GM23338 (cell line): ENCODE measurements around the gene SAMD11. TPM values are rescaled to one million over a fixed set of nuclear protein-coding genes. Genes with fewer than 3 reads are reported as not detected.
A peak's percentile ranks its signal among the peaks of the same experiment; 100 is the strongest.

Source experiments
- ATAC-seq: fragments of 200-7000 bp; cut with Tn5 transposase; 3 replicates; pipeline ENCODE4 v1.9.1; 2020
- DNase-seq: peaks from one replicate; pipeline ENCODE4 v3.0.0-alpha.2; 2015; ENCODE audit warnings: low spot score
- H2AFZ ChIP-seq: fragments of 200-600 bp; sonication (generic); 2 replicates; pipeline ENCODE4 v1.8.0; 2016; ENCODE audit warnings: antibody characterized with exemption, mild to moderate bottlenecking, moderate library complexity
- H3F3A ChIP-seq: fragments of 200-600 bp; sonication (generic); replicated peaks from 2 replicates; pipeline ENCODE4 v1.8.0; 2017; ENCODE audit warnings: antibody characterized with exemption, mixed run types, low read depth
- H3K27ac ChIP-seq: fragments of 200-600 bp; sonication (generic); 2 replicates; pipeline ENCODE4 v1.6.1; 2016; ENCODE audit warnings: low read depth
- H3K27me3 ChIP-seq: fragments of 200-600 bp; sonication (generic); 2 replicates; pipeline ENCODE4 v1.8.0; 2016; ENCODE audit warnings: mild to moderate bottlenecking, mixed run types, moderate library complexity; ENCODE audit not compliant: insufficient read depth
- H3K36me3 ChIP-seq: fragments of 200-600 bp; sonication (generic); 2 replicates; pipeline ENCODE4 v1.8.0; 2016; ENCODE audit warnings: mild to moderate bottlenecking; ENCODE audit not compliant: insufficient read depth
- H3K4me1 ChIP-seq: fragments of 200-600 bp; sonication (generic); 2 replicates; pipeline ENCODE4 v1.8.0; 2016; ENCODE audit warnings: mild to moderate bottlenecking, moderate library complexity; ENCODE audit not compliant: insufficient read depth
- H3K4me2 ChIP-seq: fragments of 200-600 bp; sonication (generic); 2 replicates; pipeline ENCODE4 v1.7.1; 2017; ENCODE audit warnings: mixed run types
- H3K4me3 ChIP-seq: fragments of 200-600 bp; sonication (generic); 2 replicates; pipeline ENCODE4 v1.6.1; 2016; ENCODE audit warnings: mixed run types
- H3K79me2 ChIP-seq: fragments of 200-600 bp; sonication (generic); replicated peaks from 2 replicates; pipeline ENCODE4 v1.8.0; 2017; ENCODE audit warnings: mild to moderate bottlenecking; ENCODE audit not compliant: insufficient read depth
- H3K9me2 ChIP-seq: fragments of 200-600 bp; sonication (generic); 2 replicates; pipeline ENCODE4 v1.8.0; 2017; ENCODE audit not compliant: insufficient read depth
- H4K20me1 ChIP-seq: fragments of 200-600 bp; sonication (generic); replicated peaks from 2 replicates; pipeline ENCODE4 v1.8.0; 2017; ENCODE audit warnings: mild to moderate bottlenecking; ENCODE audit not compliant: insufficient read depth
- H3K27ac Mint-ChIP-seq: 2 replicates; pipeline ENCODE4 v1.8.0; 2020; ENCODE audit warnings: inconsistent platforms, mild to moderate bottlenecking, moderate library complexity, mixed read lengths
- H3K27me3 Mint-ChIP-seq: 3 replicates; pipeline ENCODE4 v1.8.0; 2022; ENCODE audit warnings: low read depth, mild to moderate bottlenecking, moderate library complexity, mixed read lengths, inconsistent platforms; ENCODE audit not compliant: insufficient read depth, poor library complexity
- H3K36me3 Mint-ChIP-seq: 3 replicates; pipeline ENCODE4 v1.8.0; 2021; ENCODE audit warnings: low read depth, mild to moderate bottlenecking, inconsistent platforms, moderate library complexity, mixed read lengths
- H3K4me1 Mint-ChIP-seq: 3 replicates; pipeline ENCODE4 v1.8.0; 2020; ENCODE audit warnings: mild to moderate bottlenecking, inconsistent platforms, mixed read lengths
- H3K4me3 Mint-ChIP-seq: 3 replicates; pipeline ENCODE4 v1.8.0; 2021; ENCODE audit warnings: moderate library complexity, mild to moderate bottlenecking, inconsistent platforms, mixed read lengths
- H3K9me3 Mint-ChIP-seq: 3 replicates; pipeline ENCODE4 v1.8.0; 2020; ENCODE audit warnings: moderate library complexity, mild to moderate bottlenecking, inconsistent platforms, mixed read lengths
- JUNB ChIP-seq: IDR thresholded peaks from one replicate; pipeline ENCODE4 v1.6.1; 2016; ENCODE audit warnings: antibody characterized with exemption; ENCODE audit not compliant: unreplicated experiment
- NANOG ChIP-seq: IDR thresholded peaks from 2 replicates; pipeline ENCODE4 v1.6.1; 2016; ENCODE audit warnings: antibody characterized with exemption, borderline replicate concordance
- POLR2AphosphoS5 ChIP-seq: IDR thresholded peaks from 2 replicates; pipeline ENCODE4 v1.6.1; 2016; ENCODE audit warnings: antibody characterized with exemption, low read depth
- STAT1 ChIP-seq: IDR thresholded peaks from one replicate; pipeline ENCODE4 v1.6.1; 2016; ENCODE audit warnings: antibody characterized with exemption; ENCODE audit not compliant: unreplicated experiment
- polyA plus RNA-seq: library from polyadenylated mRNA; unstranded; fragments of >200 nt; fragmentation: Nextera tagmentation; extraction: Ambion mirVana; gene quantifications from 2 replicates; pipeline ENCODE4 v1.2.1, GENCODE V29; 2016
- total RNA-seq: library from RNA; depleted of rRNA; stranded (reverse); fragments of >200 nt; shearing (Covaris generic); gene quantifications from 2 replicates; pipeline ENCODE4 v1.2.3, GENCODE V29; 2014
- TF ChIP-seq, protein P1 (sequence below), 2 experiments: fragments of 200-600 bp in 1 of 2; sonication (generic) in 1 of 2; conservative IDR thresholded peaks; 2 replicates each; pipeline versions ENCODE4 v1.5.1 to v1.6.1; 2016 to 2017; ENCODE audit warnings: antibody characterized with exemption in 2 of 2, low read depth in 2 of 2, mild to moderate bottlenecking in 2 of 2, moderate library complexity in 1 of 2

Gene SAMD11
- total and polyA plus RNA-seq, 2 experiments from 2014 or later: 0.14 to 0.40 TPM

DNA sequence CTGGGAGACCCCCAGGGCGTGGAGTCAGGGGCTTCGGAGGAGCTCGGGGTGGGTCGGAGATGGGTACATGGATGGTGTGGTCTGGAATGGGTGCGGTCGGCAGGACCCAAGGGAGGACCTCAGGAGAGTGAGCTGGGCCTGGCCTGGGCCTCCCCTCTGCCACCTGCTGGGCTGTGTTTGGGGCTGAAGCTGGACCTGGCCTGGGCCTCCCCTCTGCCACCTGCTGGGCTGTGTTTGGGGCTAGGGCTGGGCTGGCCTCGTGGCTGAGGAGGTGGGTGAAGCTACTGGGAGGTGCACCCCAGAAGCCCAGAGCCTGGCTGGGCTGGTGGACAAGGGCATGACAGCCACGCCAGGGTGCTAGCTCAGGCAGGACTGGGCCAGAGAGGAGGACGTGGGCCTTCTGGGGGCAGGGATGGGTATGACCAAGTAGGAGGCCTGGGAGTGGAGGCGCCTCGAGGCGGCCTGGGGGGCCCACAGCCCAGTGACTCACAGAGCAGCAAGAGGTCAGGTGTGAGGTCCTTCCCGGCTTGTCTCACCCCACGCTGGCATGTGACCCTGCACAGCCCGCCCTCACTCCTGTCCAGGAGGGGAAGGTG lies 14.5 kb downstream of the SAMD11 start:
- ATAC-seq: no peak
- Histone ChIP-seq H3K4me3 (no peak overlapping the region), H3K36me3 (no peaks in the 10 kb centered on the region), H4K20me1 (no peaks in the 10 kb centered on the region), H3K4me2 (no peak overlapping the region), H3F3A (no peaks in the 10 kb centered on the region), H3K4me1 (peaks cover 3% of the 10 kb centered on the region; the same call in 1 of the 2 replicates), H2AFZ (no peak overlapping the region), H3K27me3 (peaks cover 89% of the 10 kb centered on the region), H3K27ac (no peak overlapping the region), H3K9me2 (no peaks in the 10 kb centered on the region), H3K79me2 (no peaks in the 10 kb centered on the region)
- no peak overlapping the region for H3K27ac Mint-ChIP-seq
- H3K9me3 Mint-ChIP-seq: no peaks in the 10 kb centered on the region; the same call in 2 of the 3 replicates
- no peak overlapping the region for H3K4me3 Mint-ChIP-seq
- H3K36me3 Mint-ChIP-seq: no peaks in the 10 kb centered on the region
- peaks cover 14% of the 10 kb centered on the region for H3K4me1 Mint-ChIP-seq
- H3K27me3 Mint-ChIP-seq: peaks cover 70% of the 10 kb centered on the region
- TF ChIP-seq, protein P1, sequence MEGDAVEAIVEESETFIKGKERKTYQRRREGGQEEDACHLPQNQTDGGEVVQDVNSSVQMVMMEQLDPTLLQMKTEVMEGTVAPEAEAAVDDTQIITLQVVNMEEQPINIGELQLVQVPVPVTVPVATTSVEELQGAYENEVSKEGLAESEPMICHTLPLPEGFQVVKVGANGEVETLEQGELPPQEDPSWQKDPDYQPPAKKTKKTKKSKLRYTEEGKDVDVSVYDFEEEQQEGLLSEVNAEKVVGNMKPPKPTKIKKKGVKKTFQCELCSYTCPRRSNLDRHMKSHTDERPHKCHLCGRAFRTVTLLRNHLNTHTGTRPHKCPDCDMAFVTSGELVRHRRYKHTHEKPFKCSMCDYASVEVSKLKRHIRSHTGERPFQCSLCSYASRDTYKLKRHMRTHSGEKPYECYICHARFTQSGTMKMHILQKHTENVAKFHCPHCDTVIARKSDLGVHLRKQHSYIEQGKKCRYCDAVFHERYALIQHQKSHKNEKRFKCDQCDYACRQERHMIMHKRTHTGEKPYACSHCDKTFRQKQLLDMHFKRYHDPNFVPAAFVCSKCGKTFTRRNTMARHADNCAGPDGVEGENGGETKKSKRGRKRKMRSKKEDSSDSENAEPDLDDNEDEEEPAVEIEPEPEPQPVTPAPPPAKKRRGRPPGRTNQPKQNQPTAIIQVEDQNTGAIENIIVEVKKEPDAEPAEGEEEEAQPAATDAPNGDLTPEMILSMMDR (conservative IDR thresholded peaks at IDR 0.05; ENCODE audit: low read depth in 2 of 2): peak in 1 of 2 experiments; percentile 29; a peak in 2 of 4 replicates
- TF ChIP-seq POLR2AphosphoS5 (no peak), JUNB (no peak)
- no peak for DNase-seq

DNA sequence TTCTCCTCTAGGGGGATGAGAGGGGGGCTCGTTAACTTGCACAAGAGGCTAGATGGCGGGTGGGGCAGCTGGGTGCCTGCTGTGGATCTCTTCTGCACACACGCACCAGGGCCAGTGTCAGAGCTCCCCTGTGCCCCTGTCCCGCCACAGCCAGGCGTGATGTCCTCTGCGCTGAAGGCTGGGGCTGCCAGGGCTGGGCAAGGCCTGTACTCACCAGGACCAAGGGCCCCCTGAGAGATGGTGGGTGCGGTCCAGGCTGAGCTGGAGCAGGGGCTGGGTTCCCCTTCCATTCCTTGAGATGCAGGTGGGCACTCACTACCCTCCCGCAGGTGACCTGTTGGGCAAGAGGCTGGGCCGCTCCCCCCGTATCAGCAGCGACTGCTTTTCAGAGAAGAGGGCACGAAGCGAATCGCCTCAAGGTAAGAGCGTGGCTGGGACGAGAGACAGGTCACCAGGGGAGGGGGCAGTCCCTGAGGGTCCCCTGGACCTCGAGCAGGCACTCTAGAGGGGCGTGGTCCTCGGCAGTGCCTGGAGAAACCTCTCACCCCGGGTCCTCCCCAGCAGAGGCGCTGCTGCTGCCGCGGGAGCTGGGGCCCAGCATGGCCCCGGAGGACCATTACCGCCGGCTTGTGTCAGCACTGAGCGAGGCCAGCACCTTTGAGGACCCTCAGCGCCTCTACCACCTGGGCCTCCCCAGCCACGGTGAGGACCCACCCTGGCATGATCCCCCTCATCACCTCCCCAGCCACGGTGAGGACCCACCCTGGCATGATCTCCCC lies 15.2 kb downstream of the SAMD11 start:
- DNase-seq: peak; percentile 71

More for the DNA sequence above, 15.2 kb downstream of the SAMD11 start:
- Histone ChIP-seq H3K36me3 (no peaks in the 10 kb centered on the region), H3K4me2 (peak overlapping the region; percentile 70; the same call in 1 of the 2 replicates), H3K4me3 (no peak overlapping the region), H3K79me2 (no peaks in the 10 kb centered on the region), H4K20me1 (no peaks in the 10 kb centered on the region), H3K4me1 (peaks cover 5% of the 10 kb centered on the region; the same call in 1 of the 2 replicates), H2AFZ (no peak overlapping the region), H3K27me3 (peaks cover 90% of the 10 kb centered on the region), H3K9me2 (no peaks in the 10 kb centered on the region), H3K27ac (no peak overlapping the region), H3F3A (no peaks in the 10 kb centered on the region)
- H3K9me3 Mint-ChIP-seq: no peaks in the 10 kb centered on the region; the same call in 2 of the 3 replicates
- H3K4me3 Mint-ChIP-seq: peak overlapping the region; percentile 30; the same call in 1 of the 3 replicates
- TF ChIP-seq, protein P1 (conservative IDR thresholded peaks at IDR 0.05; ENCODE audit: low read depth in 2 of 2): peak; percentile 29 to 46; a peak in 3 of 4 replicates
- TF ChIP-seq STAT1: no peak
- no peak for TF ChIP-seq NANOG
- H3K36me3 Mint-ChIP-seq: no peaks in the 10 kb centered on the region
- peaks cover 68% of the 10 kb centered on the region for H3K27me3 Mint-ChIP-seq
- H3K4me1 Mint-ChIP-seq: peaks cover 16% of the 10 kb centered on the region
- no peak overlapping the region for H3K27ac Mint-ChIP-seq
- peak; percentile 26 for ATAC-seq
